Caco-2 (cell line): ENCODE measurements around the gene TTC23. TPM values are rescaled to one million over a fixed set of nuclear protein-coding genes. Genes with fewer than 3 reads are reported as not detected.

Source experiments
- BruUV-seq: library from RNA; stranded (reverse); fragments of 400-500 nt; replicated peaks from 2 replicates; lab custom pipeline; 2021; lab: Mats Ljungman, UMichigan
- CTCF ChIA-PET: fragments of 300-600 bp; sonication (Branson Sonifier 250); formaldehyde crosslinking; loops from one replicate; lab custom pipeline; 2022; ENCODE audit warnings: antibody characterized with exemption; lab: Charles Lee
- POLR2A ChIA-PET: fragments of 300-600 bp; sonication (Branson Sonifier 250); formaldehyde crosslinking; loops from one replicate; lab custom pipeline; 2022; ENCODE audit warnings: antibody characterized with exemption; lab: Charles Lee
- DNase-seq, 2 experiments: peaks; one replicate each; pipeline versions ENCODE4 v3.0.0 to v3.0.0-alpha.2; 2020 to 2022
- H3K27me3 ChIP-seq: replicated peaks from 2 replicates; pipeline ENCODE4 v1.6.0; 2011; ENCODE audit warnings: low read length; ENCODE audit not compliant: control insufficient read depth, insufficient read depth
- H3K36me3 ChIP-seq: 2 replicates; pipeline ENCODE4 v1.5.1; 2011; ENCODE audit warnings: low read length; ENCODE audit not compliant: control insufficient read depth, insufficient read depth
- H3K4me1 ChIP-seq: fragments of 250-450 bp; sonication (Bioruptor Pico); 2 replicates; pipeline ENCODE4 v1.5.1; 2020; ENCODE audit warnings: mild to moderate bottlenecking
- H3K4me3 ChIP-seq: 2 replicates; pipeline ENCODE4 v1.5.1; 2011; ENCODE audit warnings: low read depth, mild to moderate bottlenecking, control low read depth, low read length
- H3K9me3 ChIP-seq: fragments of 250-450 bp; sonication (Bioruptor Pico); 2 replicates; pipeline ENCODE4 v1.5.1; 2020; ENCODE audit warnings: mild to moderate bottlenecking, moderate library complexity
- H3K27ac Mint-ChIP-seq: one replicate; pipeline ENCODE4 v1.8.0; 2022; ENCODE audit warnings: mixed read lengths; ENCODE audit not compliant: unreplicated experiment
- H3K27me3 Mint-ChIP-seq: one replicate; pipeline ENCODE4 v1.8.0; 2022; ENCODE audit warnings: mixed read lengths; ENCODE audit not compliant: insufficient read depth, unreplicated experiment
- H3K36me3 Mint-ChIP-seq: one replicate; pipeline ENCODE4 v1.8.0; 2022; ENCODE audit warnings: mild to moderate bottlenecking, mixed read lengths; ENCODE audit not compliant: insufficient read depth, unreplicated experiment
- H3K4me1 Mint-ChIP-seq: one replicate; pipeline ENCODE4 v1.8.0; 2022; ENCODE audit warnings: low read depth, mixed read lengths; ENCODE audit not compliant: unreplicated experiment
- H3K4me3 Mint-ChIP-seq: one replicate; pipeline ENCODE4 v1.8.0; 2022; ENCODE audit warnings: mild to moderate bottlenecking, moderate library complexity, mixed read lengths; ENCODE audit not compliant: unreplicated experiment
- H3K9me3 Mint-ChIP-seq: one replicate; pipeline ENCODE4 v1.8.0; 2022; ENCODE audit warnings: mixed read lengths; ENCODE audit not compliant: unreplicated experiment
- CTCF ChIP-seq, 2 experiments: fragments of 200-600 bp in 1 of 2; IDR thresholded peaks; 1 replicate in 1 of 2; 2 replicates in 1 of 2; pipeline versions ENCODE4 v1.5.1 to v1.8.0; 2011 to 2022; ENCODE audit warnings: antibody characterized with exemption in 1 of 2, control low read depth in 1 of 2, inconsistent platforms in 1 of 2, low read depth in 1 of 2, low read length in 1 of 2, mild to moderate bottlenecking in 1 of 2, moderate library complexity in 1 of 2; ENCODE audit not compliant: insufficient read depth in 1 of 2, severe bottlenecking in 1 of 2, unreplicated experiment in 1 of 2
- intact Hi-C: fragments of 100-400 bp; cut with micrococcal nuclease; formaldehyde crosslinking; loops from one replicate; pipeline ENCODE4 v1.10.0; 2022; ENCODE audit not compliant: unreplicated experiment
- total RNA-seq: library from RNA; stranded (reverse); gene quantifications from 2 replicates; pipeline ENCODE4 v1.2.3, GENCODE V29; 2022

TTC23 gene
- total RNA-seq, 1 experiment from 2014 or later: 10.8 TPM

DNA sequence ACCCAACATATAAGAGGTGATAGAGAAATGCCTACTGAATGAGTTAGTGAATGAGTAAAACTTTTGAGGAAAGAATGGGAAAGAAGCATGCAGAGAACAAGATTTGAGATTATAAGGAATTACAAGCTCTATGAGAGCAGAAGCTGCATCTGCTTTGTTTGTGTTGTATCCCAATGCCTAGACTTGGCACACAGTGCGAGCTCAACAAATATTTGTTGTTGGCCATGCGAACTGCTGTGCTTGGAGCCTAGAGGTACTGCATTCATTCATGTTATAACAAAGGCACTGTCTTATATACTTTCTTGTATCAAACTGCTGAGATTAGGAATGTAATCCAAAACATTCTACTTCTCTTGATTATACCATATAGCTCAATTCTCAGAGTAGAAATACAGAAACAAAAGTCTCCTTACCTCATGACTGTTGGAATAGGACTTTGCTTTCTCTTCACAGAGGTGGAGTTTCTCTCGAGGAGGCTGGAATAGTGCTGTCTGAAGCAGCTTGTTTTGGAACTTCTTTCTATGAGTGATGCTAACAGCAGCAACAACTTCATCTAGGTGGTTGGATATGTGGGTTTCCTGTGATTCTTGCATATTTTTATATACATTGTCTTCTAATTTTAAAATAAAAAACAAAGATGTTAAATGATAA is 21.1 kb downstream of the TTC23 start:
- ChIA-PET POLR2A (no interaction called here), CTCF (no interaction called here)
- no peaks in the 10 kb centered on the region for H3K9me3 ChIP-seq
- H3K9me3 Mint-ChIP-seq: no peaks in the 10 kb centered on the region
- no peak overlapping the region for H3K4me3 Mint-ChIP-seq
- intact Hi-C loops: no loop called here
- no peaks in the 10 kb centered on the region for H3K36me3 Mint-ChIP-seq
- H3K27ac Mint-ChIP-seq: no peak overlapping the region
- no peaks in the 10 kb centered on the region for H3K4me1 Mint-ChIP-seq
- no peak overlapping the region for H3K4me3 ChIP-seq
- no TSS peak for BruUV-seq
- no peaks in the 10 kb centered on the region for H3K4me1 ChIP-seq
- no peaks in the 10 kb centered on the region for H3K27me3 ChIP-seq
- no peak for DNase-seq
- H3K36me3 ChIP-seq: no peaks in the 10 kb centered on the region
- no peaks in the 10 kb centered on the region for H3K27me3 Mint-ChIP-seq
- TF ChIP-seq CTCF (IDR thresholded peaks at IDR 0.05; ENCODE audit: insufficient read depth in 1 of 2, low read depth in 1 of 2, low read length in 1 of 2, severe bottlenecking in 1 of 2, unreplicated experiment in 1 of 2): no peak

GRCh38 chr15:99226802-99227201 is 22.6 kb downstream of the TTC23 start:
- TF ChIP-seq CTCF (IDR thresholded peaks at IDR 0.05; ENCODE audit: insufficient read depth in 1 of 2, low read depth in 1 of 2, low read length in 1 of 2, severe bottlenecking in 1 of 2, unreplicated experiment in 1 of 2): no peak
- H3K27me3 Mint-ChIP-seq: no peaks in the 10 kb centered on the region
- intact Hi-C loops: no loop called here
- Histone ChIP-seq H3K36me3 (no peaks in the 10 kb centered on the region), H3K4me1 (no peaks in the 10 kb centered on the region), H3K9me3 (no peaks in the 10 kb centered on the region), H3K4me3 (no peak overlapping the region), H3K27me3 (no peaks in the 10 kb centered on the region)
- CTCF ChIA-PET: no interaction called here
- DNase-seq: no peak
- no TSS peak for BruUV-seq
- H3K4me3 Mint-ChIP-seq: no peak overlapping the region
- H3K9me3 Mint-ChIP-seq: no peaks in the 10 kb centered on the region
- POLR2A ChIA-PET: no interaction called here
- no peaks in the 10 kb centered on the region for H3K4me1 Mint-ChIP-seq
- H3K36me3 Mint-ChIP-seq: no peaks in the 10 kb centered on the region
- H3K27ac Mint-ChIP-seq: no peak overlapping the region

DNA sequence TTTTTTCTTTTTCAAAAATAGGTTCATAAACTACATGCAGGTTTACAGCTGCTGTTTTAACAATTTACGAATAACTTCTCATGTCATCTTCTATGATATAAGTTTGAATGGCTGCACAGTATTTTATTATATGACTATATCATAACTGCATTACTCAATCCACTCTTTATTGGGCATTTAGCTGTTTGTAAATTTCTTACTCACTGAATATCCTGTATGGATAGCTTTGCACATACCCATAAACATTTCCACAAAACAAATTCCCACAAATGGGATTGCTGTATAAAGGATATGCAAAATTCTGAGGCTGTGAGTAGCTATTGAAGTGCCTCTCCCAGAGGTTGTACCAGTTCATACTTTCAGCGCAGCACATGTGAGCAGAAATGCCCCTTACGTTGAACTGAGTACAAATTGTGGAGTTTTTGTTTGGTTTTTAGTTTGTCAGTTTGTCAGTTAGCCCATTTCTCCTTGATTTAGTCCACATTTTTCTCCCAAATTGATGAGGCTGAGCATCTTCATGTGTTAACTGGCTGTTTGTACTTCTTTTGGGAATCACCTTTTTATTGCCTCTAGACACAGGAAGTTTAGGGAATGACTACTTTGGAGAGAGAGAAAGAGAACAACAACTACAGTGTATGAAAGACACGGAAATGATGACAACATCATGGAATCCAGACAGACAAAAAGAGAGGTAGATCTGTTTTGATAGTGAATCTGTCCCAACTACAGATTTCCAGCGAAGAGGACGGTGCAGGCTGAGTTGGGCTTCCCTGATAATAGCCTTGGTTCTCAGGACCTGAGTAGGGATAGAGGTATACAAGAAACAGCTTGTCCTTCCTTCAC is 24.8 kb downstream of the TTC23 start:
- Histone ChIP-seq H3K4me3 (no peak overlapping the region), H3K9me3 (no peaks in the 10 kb centered on the region), H3K27me3 (no peaks in the 10 kb centered on the region), H3K4me1 (no peaks in the 10 kb centered on the region), H3K36me3 (no peaks in the 10 kb centered on the region)
- Mint-ChIP-seq H3K4me1 (no peaks in the 10 kb centered on the region), H3K27ac (no peak overlapping the region), H3K36me3 (no peaks in the 10 kb centered on the region), H3K9me3 (no peaks in the 10 kb centered on the region), H3K27me3 (no peaks in the 10 kb centered on the region), H3K4me3 (no peak overlapping the region)
- ChIA-PET CTCF (no interaction called here), POLR2A (no interaction called here)
- intact Hi-C loops: no loop called here
- TF ChIP-seq CTCF (IDR thresholded peaks at IDR 0.05; ENCODE audit: insufficient read depth in 1 of 2, low read depth in 1 of 2, low read length in 1 of 2, severe bottlenecking in 1 of 2, unreplicated experiment in 1 of 2): no peak
- BruUV-seq: no TSS peak
- DNase-seq: no peak
